HuH-7.5 (cell line): ENCODE data around the gene GRIFIN.

Experiments used
- DNase-seq: peaks from one replicate; pipeline ENCODE4 v3.0.0; 2011; ENCODE audit warnings: low spot score

The GRIFIN gene

DNA sequence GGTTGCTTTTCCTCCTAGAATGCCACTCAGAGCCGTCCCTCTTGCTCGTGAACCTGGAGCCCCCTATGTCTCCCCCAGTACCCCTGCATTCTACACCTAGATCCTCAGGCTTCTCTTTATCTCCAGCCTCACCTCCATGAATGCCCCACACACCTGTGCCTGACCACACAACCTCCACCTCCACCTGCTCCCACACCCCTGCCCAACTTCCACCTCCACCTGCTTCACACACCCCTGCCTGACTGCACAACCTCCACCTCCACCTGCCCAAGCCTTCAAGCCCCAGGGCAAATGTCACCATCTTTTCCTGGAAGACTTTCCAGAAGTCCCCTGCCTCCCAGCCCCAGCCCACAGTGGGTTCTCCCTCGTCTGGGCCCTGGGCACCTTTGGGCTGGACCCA, 36.5 kb upstream of the GRIFIN start:
- DNase-seq = no peak

GRCh38 chr7:2512179-2512661, 36.0 kb upstream of the GRIFIN start:
- DNase-seq = no peak

GRCh38 chr7:2511769-2512168, 35.6 kb upstream of the GRIFIN start:
- no peak for DNase-seq

GRCh38 chr7:2510909-2511768, 34.9 kb upstream of the GRIFIN start:
- DNase-seq = peak; percentile 98

DNA sequence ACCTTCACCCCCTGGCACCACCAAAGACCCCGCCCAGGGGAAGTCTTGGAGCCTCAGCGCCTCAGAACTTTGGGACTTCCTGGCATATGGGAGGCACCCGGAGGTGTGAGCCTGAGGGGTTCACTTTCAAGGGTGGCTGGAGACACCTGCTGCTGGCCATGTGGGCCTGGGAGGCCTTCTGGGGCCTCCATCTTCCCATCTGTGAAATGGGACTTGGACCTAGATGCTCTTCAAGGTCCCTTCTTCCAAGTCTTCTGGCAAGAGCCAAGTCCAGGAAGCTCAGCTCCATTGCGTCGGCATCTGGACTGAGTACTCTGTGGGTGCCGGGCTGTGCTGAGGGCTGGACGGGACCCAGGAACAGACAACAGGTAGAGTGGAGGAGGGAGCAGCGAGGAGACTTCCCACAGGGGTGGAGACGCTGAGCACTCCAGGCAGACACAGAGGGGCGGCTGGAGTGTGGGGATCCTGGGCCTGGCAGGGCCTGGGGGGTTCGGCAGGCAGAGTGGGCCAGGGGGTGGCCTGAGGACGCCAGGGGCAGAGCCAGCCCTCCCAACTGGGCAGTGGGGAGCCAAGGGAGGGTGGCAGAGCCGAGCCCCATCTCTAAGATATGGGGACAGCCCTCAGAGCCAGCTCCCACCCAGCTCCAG, 34.1 kb upstream of the GRIFIN start:
- no peak for DNase-seq

DNA sequence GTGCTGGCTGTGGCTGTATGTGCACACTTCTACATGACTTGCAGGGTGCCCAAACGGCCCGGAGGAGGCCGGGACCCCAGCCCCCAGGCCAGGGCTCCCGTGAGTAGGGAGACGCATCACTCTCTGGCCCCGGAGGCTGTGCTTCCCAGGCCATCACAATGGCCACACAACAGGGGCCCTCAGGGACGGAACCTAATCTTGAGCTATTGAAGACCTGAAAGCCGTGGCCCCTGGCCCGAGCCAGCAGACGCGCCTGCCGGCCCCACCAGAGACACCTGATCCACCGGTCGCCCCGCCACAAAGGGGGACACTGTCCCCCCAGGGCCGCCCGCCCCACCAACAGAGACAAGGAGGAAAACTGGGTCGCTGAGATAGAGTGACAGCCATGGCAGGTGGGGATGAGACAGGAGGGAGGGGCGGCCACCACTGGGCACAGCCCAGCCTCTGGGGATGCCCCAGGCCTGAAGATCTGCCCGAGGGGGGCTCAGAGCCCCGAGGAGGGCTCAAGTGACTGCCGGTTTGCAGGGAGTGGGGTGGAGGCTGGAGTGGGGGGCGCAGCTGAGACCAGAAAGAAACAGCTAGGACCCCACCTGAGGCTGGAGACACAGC, 33.2 kb upstream of the GRIFIN start:
- no peak for DNase-seq

DNA sequence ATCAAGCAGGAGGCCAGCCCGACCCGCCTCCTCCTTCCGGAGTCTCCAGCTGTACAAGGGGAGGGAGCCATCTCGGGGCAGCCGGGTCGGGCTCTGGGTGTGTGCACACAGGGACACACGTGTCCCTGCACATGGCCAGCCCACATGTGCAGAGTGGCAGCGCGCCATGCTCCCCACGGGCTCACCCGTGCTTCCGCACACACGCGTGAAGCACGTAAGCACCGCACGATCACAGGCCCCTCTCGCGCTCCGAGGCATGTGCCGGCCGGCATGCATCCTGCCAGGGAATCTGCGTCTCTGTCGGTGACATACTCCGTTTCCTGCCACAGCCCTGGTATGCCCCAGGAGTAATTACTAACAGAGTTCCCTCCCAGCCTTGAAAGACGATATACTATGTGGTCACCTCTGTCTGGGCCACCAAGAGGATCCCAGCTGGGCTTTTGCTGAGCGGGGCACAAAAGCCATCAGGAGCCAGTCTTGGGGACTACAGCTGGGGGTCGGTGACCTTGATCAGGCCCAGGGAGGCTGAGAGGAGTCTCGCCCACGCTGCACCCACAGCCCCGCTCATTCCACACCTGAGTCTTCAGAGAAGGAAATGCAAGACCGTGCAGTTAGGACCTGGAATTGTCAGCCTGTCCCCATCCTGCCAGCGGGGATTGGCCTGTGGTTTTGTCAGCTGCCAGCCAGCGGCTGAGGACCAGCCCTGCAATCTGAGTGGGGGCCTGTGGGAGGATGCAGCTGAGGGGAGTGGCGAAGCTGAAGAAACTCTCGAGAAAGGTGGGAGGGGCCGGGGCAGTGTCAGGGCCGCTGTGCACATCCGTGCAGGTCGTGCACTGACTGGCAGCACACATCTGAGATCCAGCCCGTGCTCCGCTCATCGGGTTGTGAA, 32.4 kb upstream of the GRIFIN start:
- no peak for DNase-seq

DNA sequence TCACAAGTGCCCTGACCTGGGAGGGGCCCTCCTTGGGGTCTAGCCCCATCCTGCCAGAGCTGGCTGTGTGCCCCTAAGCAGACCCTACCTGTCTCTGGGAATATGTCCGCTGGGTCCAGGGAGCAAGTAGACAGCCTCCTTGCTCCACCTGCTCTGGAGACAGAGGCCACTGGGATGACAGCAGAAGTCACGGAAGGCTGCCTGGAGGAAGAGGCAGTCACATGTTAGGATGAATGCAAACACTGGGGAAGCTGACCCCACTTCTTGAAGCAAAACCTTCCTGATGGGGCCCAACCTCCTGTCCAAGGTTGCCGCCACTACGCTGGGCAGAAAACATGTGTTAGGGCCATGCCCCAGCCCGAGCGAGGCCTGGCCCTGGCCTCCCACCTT, 31.7 kb upstream of the GRIFIN start:
- no peak for DNase-seq

- no peak for DNase-seq
Measured at GRCh38 chr7:2507208-2507916, 31.2 kb upstream of the GRIFIN start.

- DNase-seq = no peak
Measured at GRCh38 chr7:2505401-2505800, 29.2 kb upstream of the GRIFIN start.

DNA sequence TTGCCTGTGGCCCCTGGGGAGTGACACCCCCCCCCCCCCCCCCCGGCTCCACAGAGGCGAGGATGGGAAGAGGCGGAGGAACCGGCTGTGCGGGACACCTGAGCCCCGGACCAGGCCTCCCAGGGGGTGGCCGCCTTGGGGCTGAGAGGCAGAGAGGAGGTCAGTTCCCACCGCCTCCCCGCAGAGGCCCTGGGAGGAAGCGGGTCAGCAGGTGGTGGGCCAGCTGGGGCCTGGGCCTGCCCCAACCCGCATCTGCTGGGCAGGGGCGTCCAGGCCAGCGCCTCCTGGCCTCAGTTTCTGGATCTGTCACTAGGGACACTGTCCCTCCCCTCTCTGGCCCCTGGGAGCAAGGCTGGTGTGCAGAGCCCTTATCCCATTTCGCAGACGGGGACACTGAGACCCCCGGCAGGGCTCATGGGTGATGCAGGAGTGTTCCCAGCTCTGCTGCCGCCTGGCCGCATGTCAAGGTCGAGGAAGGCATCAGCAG, 28.7 kb upstream of the GRIFIN start:
- DNase-seq = no peak

GRCh38 chr7:2504128-2504888, 28.1 kb upstream of the GRIFIN start:
- no peak for DNase-seq

- no peak for DNase-seq
Measured at GRCh38 chr7:2503056-2503941, 27.1 kb upstream of the GRIFIN start.

GRCh38 chr7:2502647-2502966, 26.4 kb upstream of the GRIFIN start:
- DNase-seq = no peak

DNA sequence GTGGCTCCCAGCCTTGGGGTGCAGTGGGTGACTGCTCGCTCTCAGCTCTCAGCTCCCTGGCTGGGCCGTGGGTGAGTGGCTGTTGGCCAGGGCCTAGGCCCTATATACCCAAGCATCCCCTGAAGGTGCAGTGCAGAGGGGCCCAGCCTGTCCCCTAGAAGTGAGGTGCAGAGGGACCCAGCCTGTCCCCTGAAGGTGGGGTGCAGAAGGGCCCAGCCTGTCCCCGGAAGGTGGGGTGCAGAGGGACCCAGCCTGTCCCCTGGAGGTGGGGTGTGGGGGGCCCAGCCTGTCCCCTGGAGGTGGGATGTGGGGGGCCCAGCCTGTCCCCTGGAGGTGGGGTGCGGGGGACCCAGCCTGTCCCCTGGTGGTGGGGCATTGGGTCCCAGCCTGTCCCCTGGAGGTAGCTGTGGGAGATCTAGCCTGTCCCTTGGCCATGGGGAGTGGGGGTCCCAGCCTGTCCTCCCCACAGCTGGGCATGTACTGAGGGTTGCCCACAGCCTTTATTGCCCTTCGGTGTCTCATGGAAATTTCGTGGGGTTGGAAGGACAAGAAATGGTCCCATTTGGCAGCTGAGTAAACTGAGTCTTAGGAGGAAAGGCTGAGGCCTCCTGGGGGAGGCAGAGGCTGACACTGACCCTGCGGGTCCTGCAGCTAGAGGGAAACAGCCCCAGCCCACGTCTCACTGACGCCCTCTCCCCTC, 25.9 kb upstream of the GRIFIN start:
- no peak for DNase-seq

DNA sequence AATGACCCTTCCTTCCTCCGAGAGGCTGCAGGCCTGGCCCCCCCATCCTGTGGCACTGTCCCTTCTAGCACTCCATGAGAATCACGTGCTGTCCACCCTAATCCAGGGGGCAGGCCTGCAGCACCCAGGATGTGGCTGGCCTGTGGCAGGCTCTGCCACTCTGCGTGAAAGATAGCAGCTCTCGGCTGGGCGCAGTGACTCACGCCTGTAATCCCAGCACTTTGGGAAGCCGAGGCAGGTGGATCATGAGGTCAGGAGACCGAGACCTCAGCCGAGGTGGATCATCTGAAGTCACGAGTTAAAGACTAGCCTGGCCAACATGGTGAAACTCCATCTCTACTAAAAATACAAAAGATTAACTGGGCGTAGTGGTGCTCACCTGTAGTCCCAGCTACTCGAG, 24.5 kb upstream of the GRIFIN start:
- no peak for DNase-seq

DNA sequence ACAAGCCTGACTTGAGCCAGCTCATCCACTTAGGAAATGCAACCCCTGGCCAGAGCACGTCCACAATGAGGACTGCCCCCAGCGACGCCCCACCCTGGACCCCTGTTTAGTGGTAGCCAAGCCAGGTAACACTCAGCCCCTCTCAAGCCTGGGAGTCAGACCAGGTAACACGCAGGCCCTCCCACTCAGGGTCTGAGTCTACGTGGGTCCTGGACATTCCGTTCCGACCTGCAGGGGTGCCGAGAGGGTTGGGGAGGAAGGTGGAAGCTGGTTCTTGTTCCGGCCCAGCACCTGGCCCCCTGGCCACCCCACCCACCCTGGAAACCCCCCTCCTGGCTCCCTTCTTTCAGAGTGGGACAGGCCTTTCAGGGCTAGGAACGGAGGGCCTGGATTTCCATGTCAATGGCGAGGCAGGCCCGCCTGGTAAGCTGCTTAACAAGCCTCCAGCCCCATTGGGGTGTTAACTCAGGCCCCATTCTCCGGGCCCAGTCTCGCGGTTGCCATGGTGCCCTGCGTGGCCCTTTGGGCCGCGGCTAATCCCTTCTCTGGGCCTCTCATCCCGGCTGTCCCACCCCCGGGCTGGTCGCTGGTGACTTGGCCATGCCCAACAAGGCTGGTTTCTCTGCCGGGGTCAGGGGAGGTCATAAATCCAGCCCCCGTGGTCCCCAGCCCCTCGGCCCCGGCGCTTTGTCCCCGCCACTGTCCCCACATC, 23.7 kb upstream of the GRIFIN start:
- DNase-seq = no peak

GRCh38 chr7:2499181-2499580, 23.0 kb upstream of the GRIFIN start:
- no peak for DNase-seq
